Measurements from ENCODE around the gene CLDN34.

Gene CLDN34

DNA sequence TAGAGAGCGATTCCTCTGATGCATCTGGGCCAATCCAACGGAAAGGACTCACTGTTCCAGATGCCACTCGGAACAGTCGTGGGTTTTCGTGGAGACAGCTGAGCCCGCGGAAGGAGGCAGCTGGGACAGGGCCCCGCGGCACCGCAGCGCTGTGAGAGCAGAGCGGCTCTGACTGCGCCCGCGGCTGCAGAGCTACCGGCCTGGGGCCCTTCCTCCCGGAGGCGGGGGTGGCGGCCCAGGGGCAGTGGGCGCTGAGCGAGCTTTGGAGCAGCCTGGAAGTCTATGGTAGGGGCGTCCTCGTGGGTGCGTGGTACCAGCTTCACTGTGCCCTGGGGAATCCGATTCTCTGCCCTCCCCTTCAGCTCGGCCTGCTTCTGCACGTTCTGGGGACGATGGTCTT, 24.9 kb downstream of the CLDN34 start:
- DNase-seq (ENCODE audit: low read depth) = no peak
- TF ChIP-seq, protein P1, sequence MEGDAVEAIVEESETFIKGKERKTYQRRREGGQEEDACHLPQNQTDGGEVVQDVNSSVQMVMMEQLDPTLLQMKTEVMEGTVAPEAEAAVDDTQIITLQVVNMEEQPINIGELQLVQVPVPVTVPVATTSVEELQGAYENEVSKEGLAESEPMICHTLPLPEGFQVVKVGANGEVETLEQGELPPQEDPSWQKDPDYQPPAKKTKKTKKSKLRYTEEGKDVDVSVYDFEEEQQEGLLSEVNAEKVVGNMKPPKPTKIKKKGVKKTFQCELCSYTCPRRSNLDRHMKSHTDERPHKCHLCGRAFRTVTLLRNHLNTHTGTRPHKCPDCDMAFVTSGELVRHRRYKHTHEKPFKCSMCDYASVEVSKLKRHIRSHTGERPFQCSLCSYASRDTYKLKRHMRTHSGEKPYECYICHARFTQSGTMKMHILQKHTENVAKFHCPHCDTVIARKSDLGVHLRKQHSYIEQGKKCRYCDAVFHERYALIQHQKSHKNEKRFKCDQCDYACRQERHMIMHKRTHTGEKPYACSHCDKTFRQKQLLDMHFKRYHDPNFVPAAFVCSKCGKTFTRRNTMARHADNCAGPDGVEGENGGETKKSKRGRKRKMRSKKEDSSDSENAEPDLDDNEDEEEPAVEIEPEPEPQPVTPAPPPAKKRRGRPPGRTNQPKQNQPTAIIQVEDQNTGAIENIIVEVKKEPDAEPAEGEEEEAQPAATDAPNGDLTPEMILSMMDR (IDR thresholded peaks at IDR 0.05; ENCODE audit: low read depth, low read length, missing control alignments) = no peak
- no peak overlapping the region for H3K4me3 ChIP-seq (ENCODE audit: low read depth, low read length)

DNA sequence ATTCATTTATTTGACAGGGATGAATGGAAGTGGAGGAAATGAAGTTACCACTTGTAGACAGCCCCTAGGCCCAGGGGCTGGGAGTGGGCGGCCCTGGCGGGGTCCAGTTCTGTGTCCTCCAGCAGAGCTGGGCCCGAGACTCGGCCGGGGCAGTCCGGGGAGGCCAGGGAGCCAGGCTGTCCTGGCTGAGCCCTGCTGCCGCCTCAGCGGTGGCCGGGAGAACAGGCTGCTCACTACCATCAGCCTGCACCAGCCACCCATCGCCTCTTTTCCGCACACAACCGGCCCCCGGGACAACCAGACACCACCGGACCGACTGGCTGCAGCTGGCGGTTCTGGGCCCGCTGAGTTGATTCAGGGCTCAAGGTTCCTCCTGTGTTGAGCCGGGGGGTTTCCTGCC, 25.6 kb downstream of the CLDN34 start:
- DNase-seq (ENCODE audit: low read depth) = no peak

DNA sequence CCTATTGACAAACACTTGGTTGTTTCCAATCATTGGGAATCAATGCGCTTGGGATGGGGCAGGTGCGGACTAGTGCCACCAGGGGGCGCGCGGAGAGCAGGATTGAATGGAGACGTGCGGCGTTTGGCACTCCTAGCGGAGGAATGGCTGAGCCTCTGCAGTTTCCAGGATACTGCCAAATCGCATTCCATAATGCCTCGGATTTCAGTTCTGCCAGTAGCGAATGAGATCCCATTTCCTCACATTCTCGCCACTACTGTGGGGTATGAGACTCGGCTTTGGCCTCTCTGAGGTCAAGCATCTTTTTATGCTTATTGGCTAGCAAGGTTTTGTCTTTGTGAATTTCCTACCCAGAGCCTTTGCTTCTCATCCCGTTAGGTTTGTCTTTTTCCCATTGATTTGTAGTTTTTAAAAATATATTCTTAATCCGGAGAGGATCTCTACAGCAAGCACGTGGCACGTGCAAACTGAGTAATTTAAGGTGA, 28.7 kb downstream of the CLDN34 start:
- TF ChIP-seq, protein P1 (IDR thresholded peaks at IDR 0.05; ENCODE audit: low read depth, low read length, missing control alignments) = peak; percentile 82
- DNase-seq (ENCODE audit: low read depth) = no peak
- no peak overlapping the region for H3K4me3 ChIP-seq (ENCODE audit: low read depth, low read length)

More for the DNA sequence above, 25.6 kb downstream of the CLDN34 start:
- H3K4me3 ChIP-seq (ENCODE audit: low read depth, low read length) = no peak overlapping the region
- TF ChIP-seq, protein P1 (IDR thresholded peaks at IDR 0.05; ENCODE audit: low read depth, low read length, missing control alignments) = no peak

DNA sequence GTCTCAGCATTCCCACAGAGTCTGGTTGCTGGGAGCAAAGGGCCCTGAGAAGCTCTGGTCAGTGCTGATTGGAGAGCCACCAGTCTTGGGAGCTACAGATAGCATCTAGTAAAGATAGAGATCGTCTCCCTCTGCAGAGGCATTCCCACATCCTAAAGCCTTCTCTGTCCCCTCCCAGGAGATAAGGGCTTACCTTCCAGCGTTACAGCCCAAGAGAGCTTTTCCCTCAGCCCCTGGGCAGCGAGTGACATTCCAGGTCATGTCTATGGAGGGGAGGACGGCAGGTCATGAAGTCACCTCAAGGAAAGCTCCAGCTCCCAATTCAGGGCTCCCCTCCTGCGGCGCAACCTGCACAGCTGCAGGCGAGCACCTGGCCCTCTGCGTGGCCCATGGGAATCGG, 29.9 kb downstream of the CLDN34 start:
- no peak overlapping the region for H3K4me3 ChIP-seq (ENCODE audit: low read depth, low read length)
- no peak for DNase-seq (ENCODE audit: low read depth)
- TF ChIP-seq, protein P1 (IDR thresholded peaks at IDR 0.05; ENCODE audit: low read depth, low read length, missing control alignments) = no peak

DNA sequence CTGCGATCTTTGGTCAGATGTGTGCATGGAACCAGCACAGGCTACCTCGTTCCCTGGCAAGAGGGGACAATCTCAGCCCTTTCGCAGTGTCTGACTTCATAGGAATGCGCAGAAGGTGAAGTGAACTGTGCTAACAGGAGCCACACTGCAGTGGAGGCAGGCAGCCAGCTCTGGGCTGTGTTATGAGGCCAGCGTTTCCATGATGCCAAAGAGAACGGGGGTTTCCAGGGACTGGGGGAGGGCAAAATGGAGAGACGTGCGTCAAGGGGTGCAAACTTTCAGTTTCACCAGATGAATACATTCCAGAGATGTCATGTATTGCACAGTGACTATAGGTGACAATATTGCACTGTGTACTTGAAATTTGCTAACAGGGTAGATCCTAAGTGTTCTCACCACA, 30.4 kb downstream of the CLDN34 start:
- H3K4me3 ChIP-seq (ENCODE audit: low read depth, low read length) = no peak overlapping the region
- TF ChIP-seq, protein P1 (IDR thresholded peaks at IDR 0.05; ENCODE audit: low read depth, low read length, missing control alignments) = no peak
- DNase-seq (ENCODE audit: low read depth) = no peak

DNA sequence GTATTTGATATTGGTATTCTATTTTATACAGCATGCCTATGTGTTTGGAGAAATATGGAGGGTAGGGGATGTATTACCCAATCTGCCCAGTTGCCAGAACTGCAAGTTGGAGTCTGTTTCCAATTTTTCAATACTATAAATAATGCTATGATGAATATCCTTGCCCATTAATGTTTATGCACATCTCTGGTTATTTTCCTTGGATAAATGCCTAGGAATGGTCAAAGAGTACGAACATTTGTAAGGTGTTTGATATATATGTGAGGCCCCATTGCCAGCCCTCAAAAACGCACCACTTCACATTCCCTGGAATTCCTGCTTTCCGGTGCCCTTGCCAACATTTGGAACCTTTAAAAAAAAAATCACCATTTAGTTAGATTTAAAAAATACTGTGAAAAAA, 34.3 kb downstream of the CLDN34 start:
- TF ChIP-seq, protein P1 (IDR thresholded peaks at IDR 0.05; ENCODE audit: low read depth, low read length, missing control alignments) = no peak
- H3K4me3 ChIP-seq (ENCODE audit: low read depth, low read length) = no peak overlapping the region
- DNase-seq (ENCODE audit: low read depth) = no peak

DNA sequence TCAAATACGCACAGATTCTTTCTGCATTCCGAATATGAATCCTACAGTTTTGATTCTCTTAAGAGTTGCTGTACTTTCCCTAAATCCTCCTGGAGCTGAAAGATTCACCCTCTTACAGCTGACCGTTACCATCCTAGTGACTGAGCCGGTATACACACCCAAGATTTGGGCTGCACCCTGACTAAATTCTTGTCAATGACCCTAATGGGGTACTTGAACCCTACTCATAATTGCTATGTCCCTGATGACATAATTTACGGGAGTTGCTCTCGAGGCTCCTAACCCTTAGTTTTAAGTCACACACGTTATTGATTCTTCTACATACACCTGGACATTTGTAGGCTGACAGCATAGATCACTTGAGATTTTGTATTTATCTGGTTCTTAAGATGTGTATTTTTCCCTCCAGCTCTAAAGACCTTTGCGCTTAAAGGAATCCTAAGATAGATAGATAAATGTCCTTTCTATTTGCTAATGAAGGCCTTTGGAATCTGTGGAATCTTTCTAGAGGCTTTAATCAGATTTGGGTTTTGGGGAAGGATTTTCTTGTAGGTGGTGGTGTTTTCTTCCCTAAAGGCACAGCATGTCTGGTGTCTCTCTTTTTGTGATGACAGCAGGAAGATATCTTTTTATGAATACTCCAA, 37.8 kb downstream of the CLDN34 start:
- no peak for DNase-seq (ENCODE audit: low read depth)
- H3K4me3 ChIP-seq (ENCODE audit: low read depth, low read length) = no peak overlapping the region
- TF ChIP-seq, protein P1 (IDR thresholded peaks at IDR 0.05; ENCODE audit: low read depth, low read length, missing control alignments) = no peak

All from GM12864 (cell line).